Ovary (tissue), 3 donors: Measurements from ENCODE around the gene KCNAB2.

Source experiments
- CTCF ChIP-seq, 3 donors: fragments of 450-650 bp in 2 of 3; fragments of 200-600 bp in 1 of 3; IDR thresholded peaks; one replicate each; pipeline versions ENCODE4 v1.5.1 to v1.8.0; 2016 to 2022; ENCODE audit warnings: antibody characterized with exemption in 3 of 3, mild to moderate bottlenecking in 1 of 3
- EP300 ChIP-seq: sonication (generic); formaldehyde crosslinking; IDR thresholded peaks from one replicate; pipeline ENCODE4 v1.6.1; 2017; ENCODE audit warnings: antibody characterized with exemption
- POLR2A ChIP-seq: fragments of 450-650 bp; IDR thresholded peaks from one replicate; pipeline ENCODE4 v1.6.1; 2017; ENCODE audit warnings: antibody characterized with exemption, mild to moderate bottlenecking, moderate library complexity
- donor health status: DM: no; HTN: no; CAD: no.

- no peak for TF ChIP-seq EP300
- no peak for TF ChIP-seq CTCF (IDR thresholded peaks at IDR 0.05)
- TF ChIP-seq POLR2A, result no peak
Measured at GRCh38 chr1:6105218-6105679, 59.6 kb downstream of the KCNAB2 start.
